Sciatic nerve (tissue), 2 donors: ENCODE results near the gene KIRREL2. TPM values are rescaled to one million over a fixed set of nuclear protein-coding genes. Genes with fewer than 3 reads are reported as not detected.
A peak's percentile ranks its signal among the peaks of the same experiment; 100 is the strongest.
"Not testable (repeated sequence)": the region's sequence is repeated elsewhere in the genome, so short reads cannot be mapped to it uniquely, and the experiment has no call there.

Experiments used
- ATAC-seq: fragments of 200-7000 bp; cut with Tn5 transposase; one replicate; pipeline ENCODE4 v1.9.1; 2020; ENCODE audit warnings: mild to moderate bottlenecking, moderate library complexity
- DNase-seq: peaks from one replicate; pipeline ENCODE4 v3.0.0-alpha.2; 2020; ENCODE audit warnings: low spot score
- intact Hi-C: fragments of 100-400 bp; cut with DNase I; formaldehyde crosslinking; loops from one replicate; pipeline ENCODE4 v1.14.2; 2022
- total RNA-seq: library from RNA; stranded (reverse); fragmentation: NEBNext Ultra II Directional; extraction: Animal tissue kit (Norgen Biotek cat#: 25700); gene quantifications from one replicate; pipeline ENCODE4 v1.2.1, GENCODE V29; 2021
- donor health status: DM: no; HTN: no; CAD: no.
- donor health status: DM: no; HTN: no; CAD: no.

KIRREL2 gene
- total RNA-seq, 1 donor from 2014 or later, result 0.13 TPM

GRCh38 chr19:35890113-35890650, 33.5 kb downstream of the KIRREL2 start:
- intact Hi-C loops, result no loop called here
- DNase-seq (no peak), ATAC-seq (no peak)

- DNase-seq, ATAC-seq, intact Hi-C loops: not testable (repeated sequence)
Observed at GRCh38 chr19:35891819-35892218, 35.1 kb downstream of the KIRREL2 start.

GRCh38 chr19:35894342-35894741, 37.6 kb downstream of the KIRREL2 start:
- intact Hi-C loops, result no loop called here

GRCh38 chr19:35895911-35896642, 39.4 kb downstream of the KIRREL2 start:
- ATAC-seq (no peak), DNase-seq (no peak)
- intact Hi-C loops, result no loop called here

More at GRCh38 chr19:35894342-35894741, 37.6 kb downstream of the KIRREL2 start:
- no peak for DNase-seq
- ATAC-seq, result no peak

GRCh38 chr19:35896643-35897040, 39.9 kb downstream of the KIRREL2 start:
- no peak for DNase-seq
- intact Hi-C loops, result no loop called here

GRCh38 chr19:35897706-35898451, 41.2 kb downstream of the KIRREL2 start:
- intact Hi-C loops, result no loop called here
- ATAC-seq (no peak), DNase-seq (no peak)

More at GRCh38 chr19:35896643-35897040, 39.9 kb downstream of the KIRREL2 start:
- ATAC-seq, result no peak

- intact Hi-C loops, result no loop called here
- no peak for ATAC-seq
Observed at GRCh38 chr19:35898499-35898809, 41.7 kb downstream of the KIRREL2 start.

GRCh38 chr19:35899547-35900214, 43.0 kb downstream of the KIRREL2 start:
- DNase-seq (peak; percentile 86), ATAC-seq (peak; percentile 86)
- intact Hi-C loops, result no loop called here

More at GRCh38 chr19:35898499-35898809, 41.7 kb downstream of the KIRREL2 start:
- DNase-seq, result no peak

GRCh38 chr19:35901055-35901644, 44.4 kb downstream of the KIRREL2 start:
- intact Hi-C loops, result no loop called here
- DNase-seq (no peak), ATAC-seq (no peak)

GRCh38 chr19:35901854-35902661, 45.3 kb downstream of the KIRREL2 start, which contains the start of gene HCST:
Gene HCST, plus strand, starts transcription at chr19:35902529. Its CDS starts 65 bp downstream, at chr19:35902594.
- no peak for DNase-seq
- intact Hi-C loops, result no loop called here
- no peak for ATAC-seq

GRCh38 chr19:35902870-35903475, 46.3 kb downstream of the KIRREL2 start:
- DNase-seq (no peak), ATAC-seq (no peak)
- intact Hi-C loops, result no loop called here

GRCh38 chr19:35903550-35904179, 47.0 kb downstream of the KIRREL2 start:
- DNase-seq (peak; percentile 84), ATAC-seq (peak; percentile 42)
- intact Hi-C loops, result no loop called here

GRCh38 chr19:35904311-35905068, 47.8 kb downstream of the KIRREL2 start:
- no peak for ATAC-seq
- intact Hi-C loops, result no loop called here

GRCh38 chr19:35905178-35905727, 48.5 kb downstream of the KIRREL2 start:
- intact Hi-C loops, result no loop called here
- DNase-seq (no peak), ATAC-seq (no peak)

More at GRCh38 chr19:35904311-35905068, 47.8 kb downstream of the KIRREL2 start:
- no peak for DNase-seq

- DNase-seq (no peak), ATAC-seq (no peak)
- intact Hi-C loops, result no loop called here
Observed at GRCh38 chr19:35907377-35907745, 50.6 kb downstream of the KIRREL2 start.

- no peak for DNase-seq
- peak; percentile 39 for ATAC-seq
- intact Hi-C loops, result no loop called here
Observed at GRCh38 chr19:35908010-35908441, 51.3 kb downstream of the KIRREL2 start, which contains the start of gene TYROBP. Gene TYROBP, minus strand, starts transcription at chr19:35908295. Its CDS starts 67 bp downstream, at chr19:35908228.
